ENCODE data around the gene ALDH3B2.

DNA sequence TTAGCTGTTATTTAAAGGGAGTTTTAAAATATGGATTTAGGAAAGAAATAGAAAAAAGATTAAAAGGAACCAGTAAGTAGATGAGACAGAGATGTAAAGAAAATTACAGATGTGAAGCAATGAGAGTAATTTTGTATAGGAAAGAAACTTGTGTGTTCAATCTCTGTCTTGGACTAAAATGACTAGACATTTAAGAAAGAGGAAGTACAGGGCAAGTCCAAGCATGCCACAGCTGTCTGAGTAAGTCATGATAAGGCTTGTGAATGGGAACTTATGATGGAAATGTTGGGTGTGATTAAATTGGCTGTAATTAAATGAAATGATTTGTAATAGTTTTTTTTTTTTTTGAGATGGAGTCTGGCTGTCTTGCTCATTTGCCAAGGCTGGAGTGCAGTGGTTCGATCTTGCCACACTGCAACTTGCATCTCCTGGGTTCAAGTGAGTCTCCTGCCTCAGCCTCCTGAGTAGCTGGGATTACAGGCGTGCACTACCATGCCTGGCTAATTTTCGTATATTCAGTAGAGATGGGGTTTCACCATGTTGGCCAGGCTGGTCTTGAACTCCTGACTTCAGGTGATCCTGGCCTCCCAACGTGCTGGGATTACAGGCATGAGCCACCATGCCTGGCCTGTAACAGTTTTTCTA is 18.0 kb downstream of the ALDH3B2 start:
- TF ChIP-seq, protein P1, sequence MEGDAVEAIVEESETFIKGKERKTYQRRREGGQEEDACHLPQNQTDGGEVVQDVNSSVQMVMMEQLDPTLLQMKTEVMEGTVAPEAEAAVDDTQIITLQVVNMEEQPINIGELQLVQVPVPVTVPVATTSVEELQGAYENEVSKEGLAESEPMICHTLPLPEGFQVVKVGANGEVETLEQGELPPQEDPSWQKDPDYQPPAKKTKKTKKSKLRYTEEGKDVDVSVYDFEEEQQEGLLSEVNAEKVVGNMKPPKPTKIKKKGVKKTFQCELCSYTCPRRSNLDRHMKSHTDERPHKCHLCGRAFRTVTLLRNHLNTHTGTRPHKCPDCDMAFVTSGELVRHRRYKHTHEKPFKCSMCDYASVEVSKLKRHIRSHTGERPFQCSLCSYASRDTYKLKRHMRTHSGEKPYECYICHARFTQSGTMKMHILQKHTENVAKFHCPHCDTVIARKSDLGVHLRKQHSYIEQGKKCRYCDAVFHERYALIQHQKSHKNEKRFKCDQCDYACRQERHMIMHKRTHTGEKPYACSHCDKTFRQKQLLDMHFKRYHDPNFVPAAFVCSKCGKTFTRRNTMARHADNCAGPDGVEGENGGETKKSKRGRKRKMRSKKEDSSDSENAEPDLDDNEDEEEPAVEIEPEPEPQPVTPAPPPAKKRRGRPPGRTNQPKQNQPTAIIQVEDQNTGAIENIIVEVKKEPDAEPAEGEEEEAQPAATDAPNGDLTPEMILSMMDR (IDR thresholded peaks at IDR 0.05; ENCODE audit: low read depth, low read length, poor library complexity, severe bottlenecking) = no peak
- TF ChIP-seq EZH2phosphoT487 (IDR thresholded peaks at IDR 0.05; ENCODE audit: borderline replicate concordance, low read length) = no peak

All from DOHH2 (cell line).